Measurements from ENCODE around the gene CNGA3.
"Not testable (repeated sequence)": the region's sequence is repeated elsewhere in the genome, so short reads cannot be mapped to it uniquely, and the experiment has no call there.

CNGA3 gene

GRCh38 chr2:98434492-98434891 lies 88.2 kb downstream of the CNGA3 start:
- H3K9ac ChIP-seq (ENCODE audit: low read length), result no peak overlapping the region
- peaks cover under 1% of the 10 kb centered on the region for H3K27me3 ChIP-seq (replicated peaks; ENCODE audit: control insufficient read depth, insufficient read depth, low read length)
- no peaks in the 10 kb centered on the region for H3K36me3 ChIP-seq (ENCODE audit: control insufficient read depth, insufficient read depth, low read length, severe bottlenecking)
- DNase-seq (ENCODE audit: low read depth), result no peak
- peaks cover 23% of the 10 kb centered on the region for H3K9me3 ChIP-seq (ENCODE audit: control insufficient read depth, low read length)
- H3K4me1 ChIP-seq (ENCODE audit: control insufficient read depth, insufficient read depth, low read length), result no peaks in the 10 kb centered on the region
- no peak overlapping the region for H3K4me3 ChIP-seq (ENCODE audit: low read length)

DNA sequence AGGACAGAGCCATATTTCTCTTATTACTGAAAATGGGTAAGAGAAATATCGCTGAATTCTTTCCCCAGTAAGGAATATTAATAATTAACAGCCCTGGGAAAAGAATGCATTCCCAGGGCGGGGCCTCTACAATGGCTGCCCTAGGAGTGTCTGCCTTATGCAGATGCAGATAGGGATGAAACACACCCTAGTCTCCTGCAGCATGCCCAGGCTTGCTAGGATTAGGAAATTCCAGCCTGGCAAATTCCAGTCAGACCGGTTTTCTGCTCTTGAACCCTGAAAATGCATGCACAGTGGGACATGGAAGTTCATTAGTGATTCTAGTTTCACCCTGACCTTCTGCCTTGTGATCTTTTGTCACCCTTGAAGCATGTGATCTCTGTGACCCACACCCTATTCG lies 89.4 kb downstream of the CNGA3 start:
- not testable (repeated sequence) for H3K36me3 ChIP-seq (ENCODE audit: control insufficient read depth, insufficient read depth, low read length, severe bottlenecking); H3K4me1 ChIP-seq (ENCODE audit: control insufficient read depth, insufficient read depth, low read length); DNase-seq (ENCODE audit: low read depth); H3K9ac ChIP-seq (ENCODE audit: low read length); H3K27me3 ChIP-seq (replicated peaks; ENCODE audit: control insufficient read depth, insufficient read depth, low read length); H3K4me3 ChIP-seq (ENCODE audit: low read length)
- peaks cover 23% of the 10 kb centered on the region for H3K9me3 ChIP-seq (ENCODE audit: control insufficient read depth, low read length)

DNA sequence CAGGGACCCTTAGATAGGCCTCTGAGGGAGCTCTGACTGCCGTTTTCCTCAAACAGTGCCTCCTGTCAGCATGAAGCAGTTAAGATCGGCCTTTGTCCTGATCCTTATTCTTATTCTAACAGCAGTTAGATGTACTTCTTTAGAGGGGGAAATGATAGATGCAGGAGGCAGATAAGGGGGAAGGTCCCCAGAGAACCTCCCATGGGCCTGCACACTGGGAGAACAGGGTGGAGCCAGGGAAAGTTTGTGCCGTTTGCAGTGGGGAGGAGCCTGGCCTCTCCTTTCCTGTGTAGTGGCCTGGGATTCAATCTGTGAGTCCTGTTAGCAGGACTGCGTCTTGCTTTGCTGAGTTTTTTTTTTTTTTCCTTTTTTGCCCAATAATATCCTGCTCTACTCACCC lies 90.5 kb downstream of the CNGA3 start:
- Histone ChIP-seq H3K9me3 (ENCODE audit: control insufficient read depth, low read length) (peaks cover 23% of the 10 kb centered on the region), H3K4me3 (ENCODE audit: low read length) (no peak overlapping the region), H3K9ac (ENCODE audit: low read length) (no peak overlapping the region), H3K4me1 (ENCODE audit: control insufficient read depth, insufficient read depth, low read length) (no peaks in the 10 kb centered on the region), H3K27me3 (replicated peaks; ENCODE audit: control insufficient read depth, insufficient read depth, low read length) (peaks cover 6% of the 10 kb centered on the region), H3K36me3 (ENCODE audit: control insufficient read depth, insufficient read depth, low read length, severe bottlenecking) (no peaks in the 10 kb centered on the region)
- DNase-seq (ENCODE audit: low read depth), result no peak

DNA sequence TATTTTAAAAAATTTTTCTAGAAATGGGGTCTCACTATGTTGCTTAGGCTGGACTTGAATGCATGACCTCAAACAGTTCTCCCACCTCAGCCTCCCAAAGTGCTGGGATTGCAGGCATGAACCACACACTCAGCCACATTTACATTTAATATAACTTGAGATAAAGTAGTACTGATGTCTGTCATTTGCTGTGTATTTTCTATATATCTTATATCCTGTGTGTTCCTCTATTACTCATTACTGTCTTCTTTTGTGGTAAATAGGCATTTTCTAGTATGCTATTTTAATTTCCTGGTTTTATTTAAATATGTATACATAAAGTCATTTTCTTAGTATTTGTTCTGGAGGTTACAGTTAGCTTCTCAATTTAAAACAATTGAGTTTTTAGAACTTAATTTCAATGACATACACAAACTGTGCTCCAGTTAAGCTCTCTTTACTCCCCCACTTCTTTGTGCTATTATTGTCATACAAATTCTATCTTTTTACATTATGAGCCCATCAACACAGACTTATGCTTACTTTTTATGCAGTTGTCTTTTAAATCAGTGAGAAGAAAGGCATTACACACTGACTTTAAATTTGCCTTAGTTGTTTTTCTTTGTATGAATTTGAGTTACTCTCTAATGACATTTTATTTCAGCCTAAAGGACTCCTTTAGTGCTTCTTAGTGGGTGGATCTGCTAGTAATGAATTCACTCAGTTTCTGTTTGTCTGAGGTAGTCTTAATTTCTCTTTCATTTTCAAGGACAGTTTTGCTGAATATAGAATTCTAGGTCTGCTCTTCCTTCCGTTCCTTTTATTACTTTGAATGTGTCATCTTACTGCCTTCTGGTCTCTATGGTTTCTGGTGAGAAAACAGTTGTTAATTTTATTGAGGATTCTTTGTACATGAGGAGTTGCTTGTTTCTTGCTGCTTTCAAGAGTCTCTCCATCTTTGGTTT lies 92.2 kb downstream of the CNGA3 start:
- H3K4me3 ChIP-seq (ENCODE audit: low read length), result no peak overlapping the region
- no peak overlapping the region for H3K9ac ChIP-seq (ENCODE audit: low read length)
- no peak for DNase-seq (ENCODE audit: low read depth)
- no peaks in the 10 kb centered on the region for H3K4me1 ChIP-seq (ENCODE audit: control insufficient read depth, insufficient read depth, low read length)
- H3K9me3 ChIP-seq (ENCODE audit: control insufficient read depth, low read length), result peaks cover 16% of the 10 kb centered on the region
- peaks cover 6% of the 10 kb centered on the region for H3K27me3 ChIP-seq (replicated peaks; ENCODE audit: control insufficient read depth, insufficient read depth, low read length)
- H3K36me3 ChIP-seq (ENCODE audit: control insufficient read depth, insufficient read depth, low read length, severe bottlenecking), result no peaks in the 10 kb centered on the region

DNA sequence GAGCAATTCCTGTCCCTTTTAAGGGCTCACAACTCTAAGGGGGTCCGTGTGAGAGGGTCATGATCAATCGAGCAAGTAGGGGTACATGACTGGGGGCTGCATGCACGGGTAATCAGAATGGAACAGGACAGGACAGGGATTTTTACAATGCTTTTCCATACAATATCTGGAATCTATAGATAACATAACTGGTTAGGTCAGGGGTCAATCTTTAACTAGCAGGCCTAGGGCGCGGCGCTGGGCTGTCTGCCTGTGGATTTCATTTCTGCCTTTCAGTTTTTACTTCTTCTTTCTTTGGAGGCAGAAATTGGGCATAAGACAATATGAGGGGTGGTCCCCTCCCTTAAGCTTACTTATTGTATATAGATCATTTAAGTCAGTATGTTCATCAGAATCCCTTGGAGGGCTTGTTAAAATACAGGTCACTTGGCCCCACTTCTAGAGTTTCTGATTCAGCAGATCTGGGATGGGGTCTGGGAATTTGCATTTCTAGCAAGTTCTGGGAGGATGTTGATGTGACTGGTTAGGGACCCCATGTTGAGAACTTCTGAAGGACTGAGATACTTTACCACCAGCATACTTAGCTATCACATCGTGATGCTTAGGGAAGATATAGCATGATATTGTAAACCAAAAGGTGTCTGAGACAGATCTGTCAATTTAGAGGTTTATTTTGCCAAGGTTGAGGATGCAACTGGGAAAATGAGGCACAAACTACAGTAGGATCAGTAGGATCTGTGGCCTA lies 95.6 kb downstream of the CNGA3 start:
- Histone ChIP-seq H3K27me3 (replicated peaks; ENCODE audit: control insufficient read depth, insufficient read depth, low read length) (peaks cover 6% of the 10 kb centered on the region), H3K9me3 (ENCODE audit: control insufficient read depth, low read length) (peaks cover 8% of the 10 kb centered on the region), H3K4me1 (ENCODE audit: control insufficient read depth, insufficient read depth, low read length) (peaks cover 10% of the 10 kb centered on the region), H3K4me3 (ENCODE audit: low read length) (no peak overlapping the region), H3K36me3 (ENCODE audit: control insufficient read depth, insufficient read depth, low read length, severe bottlenecking) (no peaks in the 10 kb centered on the region), H3K9ac (ENCODE audit: low read length) (no peak overlapping the region)
- DNase-seq (ENCODE audit: low read depth), result no peak

GRCh38 chr2:98442488-98442887 lies 96.2 kb downstream of the CNGA3 start:
- peaks cover 6% of the 10 kb centered on the region for H3K27me3 ChIP-seq (replicated peaks; ENCODE audit: control insufficient read depth, insufficient read depth, low read length)
- no peak for DNase-seq (ENCODE audit: low read depth)
- H3K4me1 ChIP-seq (ENCODE audit: control insufficient read depth, insufficient read depth, low read length), result peaks cover 10% of the 10 kb centered on the region
- H3K9me3 ChIP-seq (ENCODE audit: control insufficient read depth, low read length), result peaks cover 8% of the 10 kb centered on the region
- H3K9ac ChIP-seq (ENCODE audit: low read length), result no peak overlapping the region
- H3K4me3 ChIP-seq (ENCODE audit: low read length), result no peak overlapping the region
- H3K36me3 ChIP-seq (ENCODE audit: control insufficient read depth, insufficient read depth, low read length, severe bottlenecking), result no peaks in the 10 kb centered on the region

- DNase-seq (ENCODE audit: low read depth), result peak; percentile 88
- Histone ChIP-seq H3K4me1 (ENCODE audit: control insufficient read depth, insufficient read depth, low read length) (peaks cover 10% of the 10 kb centered on the region), H3K9me3 (ENCODE audit: control insufficient read depth, low read length) (no peaks in the 10 kb centered on the region), H3K9ac (ENCODE audit: low read length) (peak within 1 kb of the TSS; percentile 78), H3K36me3 (ENCODE audit: control insufficient read depth, insufficient read depth, low read length, severe bottlenecking) (no peaks in the 10 kb centered on the region), H3K4me3 (ENCODE audit: low read length) (peak within 1 kb of the TSS; percentile 96), H3K27me3 (replicated peaks; ENCODE audit: control insufficient read depth, insufficient read depth, low read length) (peaks cover 4% of the 10 kb centered on the region)
Measured at GRCh38 chr2:98444436-98445176, 98.3 kb downstream of the CNGA3 start, which contains the start of gene INPP4A. Gene INPP4A, plus strand, starts transcription at chr2:98444858. Its CDS starts 75,191 bp downstream, at chr2:98520049.

DNA sequence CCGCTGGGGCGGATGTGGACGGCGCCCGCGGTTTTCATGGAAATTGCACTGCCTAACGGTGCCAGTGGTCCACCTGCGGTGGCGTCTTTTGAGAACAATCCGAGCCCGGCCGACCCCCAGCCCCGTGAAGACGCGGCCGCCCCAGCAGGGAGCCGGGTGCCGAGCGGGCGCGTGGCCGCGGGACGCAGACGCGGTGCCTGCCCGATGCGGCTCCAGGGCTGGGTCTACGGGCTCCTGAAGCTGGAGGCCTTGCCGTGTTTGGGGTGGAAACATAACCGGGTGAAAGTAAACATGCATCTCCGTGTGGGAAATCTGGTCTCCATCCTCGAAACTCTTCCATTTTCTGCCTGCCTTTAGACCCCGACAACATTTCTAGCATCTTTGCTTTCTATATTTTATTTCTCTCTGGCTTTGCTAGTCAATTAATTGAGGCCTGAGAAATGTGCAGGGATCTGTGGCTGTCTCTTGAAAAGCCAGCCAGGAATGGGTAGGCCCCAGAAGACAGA lies 99.0 kb downstream of the CNGA3 start:
- DNase-seq (ENCODE audit: low read depth), result peak; percentile 75
- H3K27me3 ChIP-seq (replicated peaks; ENCODE audit: control insufficient read depth, insufficient read depth, low read length), result no peaks in the 10 kb centered on the region
- H3K9ac ChIP-seq (ENCODE audit: low read length), result peak overlapping the region; percentile 78
- peak overlapping the region; percentile 96 for H3K4me3 ChIP-seq (ENCODE audit: low read length)
- H3K4me1 ChIP-seq (ENCODE audit: control insufficient read depth, insufficient read depth, low read length), result peaks cover 10% of the 10 kb centered on the region
- no peaks in the 10 kb centered on the region for H3K9me3 ChIP-seq (ENCODE audit: control insufficient read depth, low read length)
- H3K36me3 ChIP-seq (ENCODE audit: control insufficient read depth, insufficient read depth, low read length, severe bottlenecking), result no peaks in the 10 kb centered on the region

- no peaks in the 10 kb centered on the region for H3K9me3 ChIP-seq (ENCODE audit: control insufficient read depth, low read length)
- peak overlapping the region; percentile 78 for H3K9ac ChIP-seq (ENCODE audit: low read length)
- H3K4me3 ChIP-seq (ENCODE audit: low read length), result peak overlapping the region; percentile 96
- no peaks in the 10 kb centered on the region for H3K36me3 ChIP-seq (ENCODE audit: control insufficient read depth, insufficient read depth, low read length, severe bottlenecking)
- H3K4me1 ChIP-seq (ENCODE audit: control insufficient read depth, insufficient read depth, low read length), result peaks cover 10% of the 10 kb centered on the region
- no peaks in the 10 kb centered on the region for H3K27me3 ChIP-seq (replicated peaks; ENCODE audit: control insufficient read depth, insufficient read depth, low read length)
- DNase-seq (ENCODE audit: low read depth), result peak; percentile 24
Measured at GRCh38 chr2:98445683-98446581, 99.7 kb downstream of the CNGA3 start.

DNA sequence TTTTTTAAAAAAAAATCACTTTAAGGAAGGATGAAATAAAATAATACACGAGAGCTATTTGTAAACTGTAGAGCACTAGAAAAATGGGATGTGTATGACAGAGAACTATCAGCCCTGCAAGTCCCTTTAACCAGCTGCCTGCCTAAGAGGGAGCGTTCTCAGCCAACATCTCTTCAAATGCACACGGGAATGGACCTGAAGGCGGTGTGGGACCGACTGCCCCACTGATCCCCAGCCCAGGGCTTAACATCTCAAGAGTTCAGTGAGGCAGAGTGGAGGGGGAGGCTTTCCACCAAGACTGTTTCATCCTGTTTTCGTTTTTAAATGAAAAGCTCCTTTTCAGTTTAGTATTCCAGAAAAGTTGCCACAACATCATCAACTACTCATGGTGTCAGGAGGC lies 100.6 kb downstream of the CNGA3 start:
- H3K36me3 ChIP-seq (ENCODE audit: control insufficient read depth, insufficient read depth, low read length, severe bottlenecking), result no peaks in the 10 kb centered on the region
- H3K4me3 ChIP-seq (ENCODE audit: low read length), result no peak overlapping the region
- no peak overlapping the region for H3K9ac ChIP-seq (ENCODE audit: low read length)
- DNase-seq (ENCODE audit: low read depth), result no peak
- no peaks in the 10 kb centered on the region for H3K9me3 ChIP-seq (ENCODE audit: control insufficient read depth, low read length)
- peaks cover 10% of the 10 kb centered on the region for H3K4me1 ChIP-seq (ENCODE audit: control insufficient read depth, insufficient read depth, low read length)
- H3K27me3 ChIP-seq (replicated peaks; ENCODE audit: control insufficient read depth, insufficient read depth, low read length), result no peaks in the 10 kb centered on the region

Measured in adipocyte (in vitro differentiated cells).